ENCODE data around the gene SPARCL1.
"Not testable (repeated sequence)": the region's sequence is repeated elsewhere in the genome, so short reads cannot be mapped to it uniquely, and the experiment has no call there.

Gene SPARCL1

GRCh38 chr4:87491436-87491835, 37.7 kb downstream of the SPARCL1 start:
- Histone ChIP-seq H4K20me1 (ENCODE audit: low read depth, low read length) (no peaks in the 10 kb centered on the region), H3K4me2 (ENCODE audit: low read depth, low read length, poor library complexity, severe bottlenecking) (no peak overlapping the region), H3K27me3 (ENCODE audit: low read length) (no peaks in the 10 kb centered on the region), H3F3A (ENCODE audit: insufficient read depth) (no peaks in the 10 kb centered on the region), H3K9ac (ENCODE audit: low read length) (no peak overlapping the region), H3K36me3 (ENCODE audit: low read length) (no peaks in the 10 kb centered on the region), H3K9me3 (ENCODE audit: insufficient read depth, low read length) (no peaks in the 10 kb centered on the region), H3K9me2 (replicated peaks; ENCODE audit: insufficient read depth, low read length) (no peaks in the 10 kb centered on the region), H3K79me2 (ENCODE audit: insufficient read depth, low read length) (no peaks in the 10 kb centered on the region), H2AFZ (ENCODE audit: low read depth, low read length, severe bottlenecking) (no peak overlapping the region), H3K4me3 (ENCODE audit: insufficient read depth, low read length, poor library complexity, severe bottlenecking) (no peak overlapping the region), H3K27ac (ENCODE audit: low read depth, low read length) (no peak overlapping the region)
- TF ChIP-seq, protein P1, sequence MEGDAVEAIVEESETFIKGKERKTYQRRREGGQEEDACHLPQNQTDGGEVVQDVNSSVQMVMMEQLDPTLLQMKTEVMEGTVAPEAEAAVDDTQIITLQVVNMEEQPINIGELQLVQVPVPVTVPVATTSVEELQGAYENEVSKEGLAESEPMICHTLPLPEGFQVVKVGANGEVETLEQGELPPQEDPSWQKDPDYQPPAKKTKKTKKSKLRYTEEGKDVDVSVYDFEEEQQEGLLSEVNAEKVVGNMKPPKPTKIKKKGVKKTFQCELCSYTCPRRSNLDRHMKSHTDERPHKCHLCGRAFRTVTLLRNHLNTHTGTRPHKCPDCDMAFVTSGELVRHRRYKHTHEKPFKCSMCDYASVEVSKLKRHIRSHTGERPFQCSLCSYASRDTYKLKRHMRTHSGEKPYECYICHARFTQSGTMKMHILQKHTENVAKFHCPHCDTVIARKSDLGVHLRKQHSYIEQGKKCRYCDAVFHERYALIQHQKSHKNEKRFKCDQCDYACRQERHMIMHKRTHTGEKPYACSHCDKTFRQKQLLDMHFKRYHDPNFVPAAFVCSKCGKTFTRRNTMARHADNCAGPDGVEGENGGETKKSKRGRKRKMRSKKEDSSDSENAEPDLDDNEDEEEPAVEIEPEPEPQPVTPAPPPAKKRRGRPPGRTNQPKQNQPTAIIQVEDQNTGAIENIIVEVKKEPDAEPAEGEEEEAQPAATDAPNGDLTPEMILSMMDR (IDR thresholded peaks at IDR 0.05; ENCODE audit: insufficient read depth, low read length, poor library complexity, severe bottlenecking): no peak
- TF ChIP-seq EZH2phosphoT487 (conservative IDR thresholded peaks at IDR 0.05; ENCODE audit: low read length): no peak

DNA sequence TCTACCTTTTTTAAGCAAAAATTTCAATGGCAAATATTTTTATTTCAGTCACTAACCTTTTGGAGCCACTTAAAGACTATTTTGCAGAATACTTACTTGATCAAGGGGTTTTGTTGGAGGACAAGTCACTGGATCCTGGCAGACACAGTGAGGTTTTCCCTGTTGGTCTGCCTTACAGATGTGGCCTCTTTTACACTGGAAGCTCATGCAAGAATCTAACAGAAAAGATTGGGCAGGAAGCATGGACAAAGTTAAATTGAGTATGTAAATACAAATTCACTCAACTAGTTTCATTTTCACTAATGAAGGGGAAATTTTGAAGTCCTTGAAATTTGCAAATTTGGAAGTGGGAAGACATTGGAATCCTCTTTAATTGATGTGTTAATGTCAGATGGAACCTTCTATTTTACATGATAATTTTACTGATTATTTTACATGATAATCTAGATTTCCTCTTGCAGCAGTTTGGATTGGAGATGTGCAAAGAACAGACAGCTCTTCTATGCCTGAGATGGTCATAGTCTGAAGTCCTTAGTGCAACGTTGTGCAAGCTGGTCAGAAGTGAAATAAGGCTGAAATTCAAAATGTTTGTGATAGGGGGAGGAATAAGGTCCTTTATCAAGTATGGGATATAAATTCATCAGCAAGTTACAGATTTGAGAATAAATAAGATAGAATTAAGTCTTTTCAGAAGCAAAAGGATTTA, 38.4 kb downstream of the SPARCL1 start:
- no peak overlapping the region for H3K4me3 ChIP-seq (ENCODE audit: insufficient read depth, low read length, poor library complexity, severe bottlenecking)
- H3K36me3 ChIP-seq (ENCODE audit: low read length): no peaks in the 10 kb centered on the region
- no peaks in the 10 kb centered on the region for H3F3A ChIP-seq (ENCODE audit: insufficient read depth)
- no peaks in the 10 kb centered on the region for H3K79me2 ChIP-seq (ENCODE audit: insufficient read depth, low read length)
- H3K9ac ChIP-seq (ENCODE audit: low read length): no peak overlapping the region
- H3K4me2 ChIP-seq (ENCODE audit: low read depth, low read length, poor library complexity, severe bottlenecking): no peak overlapping the region
- H3K9me3 ChIP-seq (ENCODE audit: insufficient read depth, low read length): no peaks in the 10 kb centered on the region
- no peaks in the 10 kb centered on the region for H3K27me3 ChIP-seq (ENCODE audit: low read length)
- no peaks in the 10 kb centered on the region for H4K20me1 ChIP-seq (ENCODE audit: low read depth, low read length)
- no peak overlapping the region for H3K27ac ChIP-seq (ENCODE audit: low read depth, low read length)
- no peak for TF ChIP-seq EZH2phosphoT487 (conservative IDR thresholded peaks at IDR 0.05; ENCODE audit: low read length)
- TF ChIP-seq, protein P1 (IDR thresholded peaks at IDR 0.05; ENCODE audit: insufficient read depth, low read length, poor library complexity, severe bottlenecking): no peak
- H2AFZ ChIP-seq (ENCODE audit: low read depth, low read length, severe bottlenecking): no peak overlapping the region
- no peaks in the 10 kb centered on the region for H3K9me2 ChIP-seq (replicated peaks; ENCODE audit: insufficient read depth, low read length)

GRCh38 chr4:87489678-87490077, 39.5 kb downstream of the SPARCL1 start:
- Histone ChIP-seq H3F3A (ENCODE audit: insufficient read depth) (no peaks in the 10 kb centered on the region), H3K9ac (ENCODE audit: low read length) (no peak overlapping the region), H3K36me3 (ENCODE audit: low read length) (no peaks in the 10 kb centered on the region), H3K79me2 (ENCODE audit: insufficient read depth, low read length) (no peaks in the 10 kb centered on the region), H3K27me3 (ENCODE audit: low read length) (no peaks in the 10 kb centered on the region), H3K9me3 (ENCODE audit: insufficient read depth, low read length) (no peaks in the 10 kb centered on the region), H4K20me1 (ENCODE audit: low read depth, low read length) (no peaks in the 10 kb centered on the region), H3K27ac (ENCODE audit: low read depth, low read length) (no peak overlapping the region), H3K9me2 (replicated peaks; ENCODE audit: insufficient read depth, low read length) (no peaks in the 10 kb centered on the region), H3K4me3 (ENCODE audit: insufficient read depth, low read length, poor library complexity, severe bottlenecking) (no peak overlapping the region), H3K4me2 (ENCODE audit: low read depth, low read length, poor library complexity, severe bottlenecking) (no peak overlapping the region), H2AFZ (ENCODE audit: low read depth, low read length, severe bottlenecking) (no peak overlapping the region)
- no peak for TF ChIP-seq EZH2phosphoT487 (conservative IDR thresholded peaks at IDR 0.05; ENCODE audit: low read length)
- TF ChIP-seq, protein P1 (IDR thresholded peaks at IDR 0.05; ENCODE audit: insufficient read depth, low read length, poor library complexity, severe bottlenecking): no peak

DNA sequence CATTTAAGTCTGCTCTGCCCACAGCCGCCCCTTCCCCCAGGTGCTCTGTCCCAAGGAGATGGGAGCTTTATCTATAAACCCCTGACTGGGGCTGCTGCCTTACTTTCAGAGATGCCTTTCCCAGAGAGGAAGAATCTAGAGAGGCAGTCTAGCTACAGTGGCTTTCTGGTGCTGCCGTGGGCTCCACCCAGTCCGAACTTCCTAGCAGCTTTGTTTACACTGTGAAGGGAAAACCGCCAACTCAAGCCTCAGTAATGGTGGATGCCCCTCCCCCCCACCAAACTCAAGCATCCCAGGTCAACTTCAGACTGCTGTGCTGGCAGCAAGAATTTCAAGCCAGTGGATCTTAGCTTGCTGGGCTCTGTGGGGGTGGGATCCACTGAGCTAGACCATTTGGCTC, 40.5 kb downstream of the SPARCL1 start:
- not testable (repeated sequence) for H3K9me2 ChIP-seq (replicated peaks; ENCODE audit: insufficient read depth, low read length); H3K4me2 ChIP-seq (ENCODE audit: low read depth, low read length, poor library complexity, severe bottlenecking); H3K9me3 ChIP-seq (ENCODE audit: insufficient read depth, low read length); H4K20me1 ChIP-seq (ENCODE audit: low read depth, low read length); H3K4me3 ChIP-seq (ENCODE audit: insufficient read depth, low read length, poor library complexity, severe bottlenecking); H2AFZ ChIP-seq (ENCODE audit: low read depth, low read length, severe bottlenecking); H3K9ac ChIP-seq (ENCODE audit: low read length); H3K36me3 ChIP-seq (ENCODE audit: low read length); H3K79me2 ChIP-seq (ENCODE audit: insufficient read depth, low read length); H3K27me3 ChIP-seq (ENCODE audit: low read length); H3K27ac ChIP-seq (ENCODE audit: low read depth, low read length); H3F3A ChIP-seq (ENCODE audit: insufficient read depth)

GRCh38 chr4:87483247-87483646, 45.9 kb downstream of the SPARCL1 start:
- not testable (repeated sequence) for H3K4me3 ChIP-seq (ENCODE audit: insufficient read depth, low read length, poor library complexity, severe bottlenecking); H3K27me3 ChIP-seq (ENCODE audit: low read length); H3K9ac ChIP-seq (ENCODE audit: low read length); H2AFZ ChIP-seq (ENCODE audit: low read depth, low read length, severe bottlenecking); H3K27ac ChIP-seq (ENCODE audit: low read depth, low read length); H3K9me2 ChIP-seq (replicated peaks; ENCODE audit: insufficient read depth, low read length); H3K9me3 ChIP-seq (ENCODE audit: insufficient read depth, low read length); H3K79me2 ChIP-seq (ENCODE audit: insufficient read depth, low read length); H3K36me3 ChIP-seq (ENCODE audit: low read length); H3F3A ChIP-seq (ENCODE audit: insufficient read depth); H3K4me2 ChIP-seq (ENCODE audit: low read depth, low read length, poor library complexity, severe bottlenecking); H4K20me1 ChIP-seq (ENCODE audit: low read depth, low read length)

Measured in SU-DHL-6 (cell line).